ENCODE measurements around the gene NUP62.

NUP62 gene

DNA sequence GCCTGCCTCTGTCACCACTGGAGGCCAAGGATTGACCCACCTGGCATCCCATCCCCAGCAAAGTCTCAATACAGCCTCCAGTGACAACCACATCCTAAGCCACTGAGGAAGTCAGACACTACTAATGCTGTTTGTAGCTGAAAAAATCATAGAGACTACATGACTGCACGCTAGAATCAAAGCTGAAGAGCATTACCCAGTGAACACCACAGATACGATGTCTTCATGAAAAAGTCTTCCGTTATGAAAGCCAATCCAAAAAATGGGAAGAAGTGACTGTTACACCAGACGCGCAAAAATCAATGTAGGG is 11.1 kb upstream of the NUP62 start:
- Mint-ChIP-seq H3K27me3 (peaks cover 38% of the 10 kb centered on the region), H3K9me3 (no peaks in the 10 kb centered on the region), H3K4me1 (peaks cover 17% of the 10 kb centered on the region), H3K4me3 (no peak overlapping the region), H3K36me3 (no peaks in the 10 kb centered on the region), H3K27ac (no peak overlapping the region)
- CTCF ChIA-PET: no interaction called here
- no peak for DNase-seq

- H3K9me3 Mint-ChIP-seq: no peaks in the 10 kb centered on the region
- peaks cover 17% of the 10 kb centered on the region for H3K4me1 Mint-ChIP-seq
- H3K27ac Mint-ChIP-seq: no peak overlapping the region
- no peak overlapping the region for H3K4me3 Mint-ChIP-seq
- H3K27me3 Mint-ChIP-seq: peaks cover 43% of the 10 kb centered on the region
- CTCF ChIA-PET: interaction anchor here (4.7 kb wide), 1 partner anchor 45 kb away, joined by 31 read pairs; no protein-coding TSS in a partner anchor
- no peaks in the 10 kb centered on the region for H3K36me3 Mint-ChIP-seq
- no peak for DNase-seq
Observed at GRCh38 chr19:49939721-49940481, 10.6 kb upstream of the NUP62 start.

- no peak overlapping the region for H3K4me3 Mint-ChIP-seq
- peaks cover 19% of the 10 kb centered on the region for H3K4me1 Mint-ChIP-seq
- no peak overlapping the region for H3K27ac Mint-ChIP-seq
- H3K9me3 Mint-ChIP-seq: no peaks in the 10 kb centered on the region
- CTCF ChIA-PET: interaction anchor here (0.6 to 4.7 kb wide), 6 partner anchors 10 to 65 kb away, joined by 3 to 31 read pairs (median 7); partner anchors contain the start of gene ATF5
- no peak for DNase-seq
- H3K36me3 Mint-ChIP-seq: no peaks in the 10 kb centered on the region
- H3K27me3 Mint-ChIP-seq: peaks cover 54% of the 10 kb centered on the region
Observed at GRCh38 chr19:49938662-49939061, 9.4 kb upstream of the NUP62 start.

GRCh38 chr19:49937750-49938381 is 8.6 kb upstream of the NUP62 start:
- H3K27ac Mint-ChIP-seq: no peak overlapping the region

DNA sequence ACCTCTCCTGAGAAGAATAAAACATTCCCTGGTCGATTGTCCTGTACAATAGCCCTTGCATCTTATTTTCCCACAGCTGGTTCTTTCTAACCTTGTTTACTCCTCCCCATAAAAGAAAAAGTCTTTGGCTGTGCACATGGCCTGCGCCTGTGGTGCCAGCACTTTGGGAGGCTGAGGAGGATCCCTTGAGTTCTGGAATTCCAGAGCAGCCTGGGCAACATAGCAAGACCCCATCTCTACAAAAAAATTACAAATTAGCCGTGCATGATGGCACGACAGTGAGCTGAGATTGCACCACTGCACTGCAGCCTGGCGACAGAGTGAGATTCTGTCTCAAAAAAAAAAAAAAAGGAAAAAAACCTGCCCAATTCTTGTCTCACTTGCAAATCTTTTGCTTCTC is 7.2 kb upstream of the NUP62 start:
- peaks cover 9% of the 10 kb centered on the region for H3K36me3 Mint-ChIP-seq
- CTCF ChIA-PET: interaction anchor here (4.7 kb wide), 1 partner anchor 48 kb away, joined by 31 read pairs; no protein-coding TSS in a partner anchor
- DNase-seq: no peak
- H3K4me1 Mint-ChIP-seq: peaks cover 38% of the 10 kb centered on the region
- peak overlapping the region; percentile 34 for H3K27ac Mint-ChIP-seq
- H3K9me3 Mint-ChIP-seq: peaks cover 2% of the 10 kb centered on the region
- no peak overlapping the region for H3K4me3 Mint-ChIP-seq
- H3K27me3 Mint-ChIP-seq: peaks cover 54% of the 10 kb centered on the region

More at GRCh38 chr19:49937750-49938381, 8.6 kb upstream of the NUP62 start:
- DNase-seq: peak; percentile 82
- Mint-ChIP-seq H3K27me3 (peaks cover 59% of the 10 kb centered on the region), H3K4me3 (no peak overlapping the region), H3K4me1 (peaks cover 27% of the 10 kb centered on the region), H3K36me3 (peaks cover 4% of the 10 kb centered on the region), H3K9me3 (no peaks in the 10 kb centered on the region)
- CTCF ChIA-PET: interaction anchor here (0.9 to 4.7 kb wide), 10 partner anchors 9 to 198 kb away, joined by 3 to 31 read pairs (median 4); partner anchors contain the start of gene ATF5

- H3K4me1 Mint-ChIP-seq: peaks cover 52% of the 10 kb centered on the region
- DNase-seq: no peak
- H3K36me3 Mint-ChIP-seq: peaks cover 19% of the 10 kb centered on the region
- CTCF ChIA-PET: interaction anchor here (1.0 kb wide), 1 partner anchor 24 kb away, joined by 3 read pairs; no protein-coding TSS in a partner anchor
- no peak overlapping the region for H3K4me3 Mint-ChIP-seq
- H3K9me3 Mint-ChIP-seq: peaks cover 5% of the 10 kb centered on the region
- peaks cover 65% of the 10 kb centered on the region for H3K27me3 Mint-ChIP-seq
- peak overlapping the region; percentile 87 for H3K27ac Mint-ChIP-seq
Observed at GRCh38 chr19:49933643-49934042, 4.3 kb upstream of the NUP62 start.

GRCh38 chr19:49932731-49933131 is 3.4 kb upstream of the NUP62 start:
- H3K9me3 Mint-ChIP-seq: peaks cover 5% of the 10 kb centered on the region
- H3K36me3 Mint-ChIP-seq: peaks cover 25% of the 10 kb centered on the region
- H3K27ac Mint-ChIP-seq: peak overlapping the region; percentile 87
- peaks cover 62% of the 10 kb centered on the region for H3K27me3 Mint-ChIP-seq
- H3K4me1 Mint-ChIP-seq: peaks cover 58% of the 10 kb centered on the region
- DNase-seq: peak; percentile 75
- CTCF ChIA-PET: interaction anchor here (1.0 kb wide), 1 partner anchor 23 kb away, joined by 3 read pairs; no protein-coding TSS in a partner anchor
- H3K4me3 Mint-ChIP-seq: peak overlapping the region; percentile 59

DNA sequence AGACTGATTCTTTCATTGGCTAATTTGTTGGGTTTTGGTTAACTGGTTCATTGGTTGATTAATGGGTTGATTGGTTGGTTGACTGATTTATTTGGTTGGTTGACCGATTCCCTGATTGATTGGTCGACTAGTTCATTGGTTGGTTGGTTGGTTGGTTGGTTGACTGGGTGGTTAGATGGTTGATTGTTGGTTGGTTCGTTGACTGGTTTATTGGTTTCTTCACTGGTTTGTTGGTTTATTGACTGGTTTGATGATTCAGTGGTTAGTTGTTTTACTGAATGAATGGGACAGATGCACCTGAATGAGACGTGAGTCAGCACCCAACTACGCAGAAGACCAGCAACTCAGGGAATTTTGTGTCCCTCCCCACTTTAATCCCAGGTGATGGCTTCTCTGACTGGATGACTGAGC is 2.7 kb upstream of the NUP62 start:
- no peak for DNase-seq
- CTCF ChIA-PET: no interaction called here
- H3K27ac Mint-ChIP-seq: peak overlapping the region; percentile 16
- peaks cover 31% of the 10 kb centered on the region for H3K36me3 Mint-ChIP-seq
- peaks cover 5% of the 10 kb centered on the region for H3K9me3 Mint-ChIP-seq
- peaks cover 62% of the 10 kb centered on the region for H3K4me1 Mint-ChIP-seq
- H3K4me3 Mint-ChIP-seq: peak overlapping the region; percentile 2
- peaks cover 55% of the 10 kb centered on the region for H3K27me3 Mint-ChIP-seq

DNA sequence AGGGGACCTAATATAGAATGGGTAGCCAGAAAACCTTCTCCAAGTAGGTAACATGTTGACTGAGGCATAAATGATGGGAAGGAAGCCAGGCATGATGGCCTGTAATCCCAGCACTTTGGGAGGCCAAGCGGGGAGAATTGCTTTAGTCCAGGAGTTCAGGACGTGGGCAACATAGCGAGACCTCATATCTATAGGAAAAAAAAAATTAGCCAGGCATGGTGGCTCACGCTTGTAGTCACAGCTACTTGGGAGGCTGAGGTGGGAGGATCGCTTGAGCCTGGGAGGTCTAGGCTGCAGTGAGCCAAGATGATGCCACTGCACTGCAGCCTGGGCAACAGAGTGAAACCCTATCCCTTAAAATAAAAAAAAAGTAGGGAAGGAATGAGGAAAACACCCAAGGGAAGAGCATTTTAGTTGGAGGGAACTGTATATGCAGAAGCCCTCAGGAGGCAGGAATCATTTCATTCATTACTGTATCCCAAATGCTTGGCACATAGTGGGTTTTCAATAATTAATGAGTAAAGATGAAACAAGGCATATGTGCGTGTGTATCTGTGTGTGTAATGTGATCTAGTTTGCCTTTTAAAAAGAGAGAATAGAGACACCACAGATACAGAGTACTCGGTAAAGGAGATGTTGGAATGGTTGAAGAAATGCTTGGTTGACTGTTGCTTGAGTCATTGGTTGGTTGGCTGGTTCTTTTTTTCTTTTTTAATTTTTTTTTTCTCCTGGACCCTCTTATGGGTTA is 2.2 kb upstream of the NUP62 start:
- peaks cover 34% of the 10 kb centered on the region for H3K36me3 Mint-ChIP-seq
- peaks cover 50% of the 10 kb centered on the region for H3K27me3 Mint-ChIP-seq
- DNase-seq: no peak
- H3K4me3 Mint-ChIP-seq: no peak overlapping the region
- CTCF ChIA-PET: interaction anchor here (0.8 to 1.2 kb wide), 2 partner anchors 53 to 205 kb away, joined by 3 read pairs; no protein-coding TSS in a partner anchor
- H3K9me3 Mint-ChIP-seq: peaks cover 5% of the 10 kb centered on the region
- no peak overlapping the region for H3K27ac Mint-ChIP-seq
- H3K4me1 Mint-ChIP-seq: peaks cover 66% of the 10 kb centered on the region

DNA sequence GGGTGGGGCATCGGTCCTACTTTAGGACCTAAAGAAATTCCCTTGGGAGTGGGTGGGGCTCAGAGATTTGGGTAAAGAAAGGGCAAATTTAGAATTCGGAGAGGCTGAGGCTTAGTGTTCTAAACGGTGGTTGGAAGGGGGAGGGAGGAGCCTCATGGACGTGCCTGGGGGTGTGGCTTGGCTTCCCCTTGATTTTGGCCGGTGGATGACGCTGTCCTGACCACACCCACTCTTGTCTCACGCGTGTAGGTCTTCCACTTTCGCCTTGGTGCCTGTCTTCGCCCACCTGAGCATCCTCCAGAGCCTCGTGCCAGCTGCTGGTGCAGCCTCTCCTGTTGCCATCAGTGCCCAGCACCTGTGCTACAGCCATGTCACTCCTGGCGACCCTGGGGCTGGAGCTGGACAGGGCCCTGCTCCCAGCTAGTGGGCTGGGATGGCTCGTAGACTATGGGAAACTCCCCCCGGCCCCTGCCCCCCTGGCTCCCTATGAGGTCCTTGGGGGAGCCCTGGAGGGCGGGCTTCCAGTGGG is 1.2 kb upstream of the NUP62 start:
- H3K4me1 Mint-ChIP-seq: peaks cover 66% of the 10 kb centered on the region
- peaks cover 37% of the 10 kb centered on the region for H3K36me3 Mint-ChIP-seq
- peak overlapping the region; percentile 91 for H3K4me3 Mint-ChIP-seq
- DNase-seq: no peak
- CTCF ChIA-PET: interaction anchor here (0.8 to 1.2 kb wide), 2 partner anchors 54 to 205 kb away, joined by 3 read pairs; no protein-coding TSS in a partner anchor
- peaks cover 5% of the 10 kb centered on the region for H3K9me3 Mint-ChIP-seq
- peak overlapping the region; percentile 98 for H3K27ac Mint-ChIP-seq
- peaks cover 42% of the 10 kb centered on the region for H3K27me3 Mint-ChIP-seq

GRCh38 chr19:49929611-49930482 is 543 bp upstream of the NUP62 start:
- H3K4me3 Mint-ChIP-seq: peak overlapping the region; percentile 91
- H3K36me3 Mint-ChIP-seq: peaks cover 41% of the 10 kb centered on the region
- peak overlapping the region; percentile 98 for H3K27ac Mint-ChIP-seq
- H3K4me1 Mint-ChIP-seq: peaks cover 70% of the 10 kb centered on the region
- CTCF ChIA-PET: no interaction called here
- peak; percentile 96 for DNase-seq
- H3K27me3 Mint-ChIP-seq: peaks cover 35% of the 10 kb centered on the region
- H3K9me3 Mint-ChIP-seq: peaks cover 5% of the 10 kb centered on the region

DNA sequence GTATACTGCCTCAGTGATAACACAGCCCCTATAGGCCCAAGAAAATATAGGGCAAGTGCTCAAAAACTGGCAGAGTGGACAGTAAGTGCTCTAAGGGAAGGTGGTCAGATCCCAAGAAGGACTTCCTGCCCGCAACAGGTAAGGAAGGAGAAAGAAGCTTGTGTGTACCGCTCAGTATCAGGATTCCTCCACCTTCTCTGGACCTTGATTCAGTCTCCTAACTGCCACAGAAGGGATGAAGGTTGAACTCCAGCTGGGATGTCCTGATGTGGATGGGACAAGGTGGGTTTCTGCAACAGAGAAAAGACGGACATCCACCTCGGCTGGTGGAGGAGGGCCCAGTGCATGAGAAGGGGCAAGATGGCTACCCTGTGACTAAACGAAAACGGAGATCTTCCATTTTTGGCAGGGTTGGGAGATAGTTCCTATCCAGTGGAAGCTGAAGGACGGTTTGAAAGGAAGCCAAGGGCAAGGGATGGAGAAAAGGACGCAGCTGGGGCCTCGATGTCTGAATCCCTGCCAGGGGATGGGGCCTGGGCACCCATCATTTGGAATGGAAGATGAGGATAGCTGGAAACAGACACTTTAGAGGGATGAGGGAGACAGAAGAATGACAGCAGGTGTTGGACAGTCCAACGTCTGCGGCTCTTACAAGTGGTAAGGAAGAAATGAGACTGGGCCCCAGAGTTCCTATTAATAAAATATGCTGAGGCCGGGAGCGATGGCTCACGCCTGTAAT is 1.6 kb downstream of the NUP62 start:
- peak overlapping the region; percentile 91 for H3K4me3 Mint-ChIP-seq
- peaks cover 17% of the 10 kb centered on the region for H3K27me3 Mint-ChIP-seq
- H3K36me3 Mint-ChIP-seq: peaks cover 49% of the 10 kb centered on the region
- DNase-seq: no peak
- peaks cover 66% of the 10 kb centered on the region for H3K4me1 Mint-ChIP-seq
- H3K27ac Mint-ChIP-seq: peak overlapping the region; percentile 98
- CTCF ChIA-PET: interaction anchor here (1.1 to 1.2 kb wide), 2 partner anchors 10 to 16 kb away, joined by 3 to 4 read pairs; no protein-coding TSS in a partner anchor
- H3K9me3 Mint-ChIP-seq: peaks cover 5% of the 10 kb centered on the region
